Endometrial microvascular endothelial cells (primary cell): Measurements from ENCODE around the gene ITM2B. TPM values are rescaled to one million over a fixed set of nuclear protein-coding genes. Genes with fewer than 3 reads are reported as not detected.
"Not testable (repeated sequence)": the region's sequence is repeated elsewhere in the genome, so short reads cannot be mapped to it uniquely, and the experiment has no call there.

Experiments used
- in situ Hi-C: cut with HindIII; loops from 2 replicates; pipeline ENCODE4 v1.10.0; 2017; ENCODE audit warnings: low sequenced_read_pairs, low pct_unique_long_range_greater_than_20kb; ENCODE audit errors: inconsistent ontology term
- total RNA-seq: library from RNA; depleted of rRNA; stranded (reverse); fragments of >200 nt; gene quantifications from one replicate; pipeline ENCODE4 v1.2.3, GENCODE V29; 2015; ENCODE audit errors: inconsistent ontology term

ITM2B gene
- total RNA-seq, 1 donor from 2014 or later, result 199 TPM

DNA sequence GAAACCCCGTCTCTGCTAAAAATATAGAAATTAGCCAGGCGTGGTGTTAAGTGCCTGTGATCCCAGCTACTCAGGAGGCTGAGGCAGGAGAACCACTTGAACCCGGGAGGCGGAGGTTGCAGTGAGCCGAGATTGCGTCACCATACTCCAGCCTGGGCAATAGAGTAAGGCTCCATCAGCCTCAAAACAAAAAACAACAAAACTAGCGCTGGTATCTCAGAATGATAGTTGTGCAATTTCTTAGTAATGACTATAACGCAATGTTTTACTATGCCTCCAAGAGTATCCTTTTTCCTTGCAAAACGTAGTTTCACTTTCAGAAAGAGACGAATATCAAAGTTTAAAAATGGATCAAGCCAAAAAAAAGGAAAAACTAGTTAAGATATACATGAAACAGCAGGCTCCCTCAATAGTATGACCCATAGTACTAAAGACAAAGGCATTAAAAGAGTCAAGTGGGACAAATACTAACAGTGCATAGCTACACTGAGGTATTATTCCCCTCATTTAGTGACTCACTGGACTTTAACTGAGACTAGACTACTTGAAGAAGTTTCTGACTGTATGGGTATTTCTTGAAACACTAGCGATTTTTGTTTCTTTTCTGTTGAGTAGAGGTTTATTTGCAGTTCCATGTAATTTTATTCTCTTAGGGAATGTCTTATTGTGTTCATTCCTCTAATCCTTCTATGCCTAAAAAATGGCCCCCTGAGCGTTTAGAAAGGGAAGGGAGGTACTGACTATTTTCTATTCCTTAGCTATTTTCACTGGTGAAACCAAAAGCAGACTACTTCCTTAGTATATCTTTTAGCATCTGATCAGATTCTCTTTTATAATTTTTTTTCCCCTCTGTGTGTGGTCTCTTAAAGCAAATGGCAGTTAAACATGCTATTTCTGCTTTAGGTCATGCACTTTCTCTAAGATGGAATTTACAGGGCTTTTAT, 10.4 kb upstream of the ITM2B start:
- in situ Hi-C loops, result no loop called here

GRCh38 chr13:48224701-48225100, 8.3 kb upstream of the ITM2B start:
- in situ Hi-C loops, result no loop called here

- in situ Hi-C loops, result no loop called here
Observed at GRCh38 chr13:48230541-48230940, 2.5 kb upstream of the ITM2B start.

- in situ Hi-C loops, result no loop called here
Observed at GRCh38 chr13:48231080-48231479, 1.9 kb upstream of the ITM2B start.

DNA sequence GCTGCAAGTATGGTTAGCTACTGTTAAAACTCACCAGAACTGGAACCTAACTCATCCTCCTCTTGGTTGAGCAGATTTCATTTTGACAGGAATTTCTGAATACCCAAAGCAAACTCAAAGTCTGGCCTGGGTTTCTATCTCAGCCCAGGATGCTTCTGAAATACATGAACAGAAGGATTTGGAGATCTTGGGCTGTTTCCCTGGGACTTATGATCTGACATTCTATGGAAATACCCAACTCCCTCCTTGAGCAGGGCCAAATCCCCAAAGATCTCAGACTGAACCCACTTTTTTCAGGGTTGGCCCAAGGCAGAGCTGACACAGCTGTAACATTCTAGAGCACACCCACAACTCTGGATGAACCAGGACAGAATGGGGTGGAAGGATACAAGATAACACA, 1.1 kb upstream of the ITM2B start:
- in situ Hi-C loops, result no loop called here

DNA sequence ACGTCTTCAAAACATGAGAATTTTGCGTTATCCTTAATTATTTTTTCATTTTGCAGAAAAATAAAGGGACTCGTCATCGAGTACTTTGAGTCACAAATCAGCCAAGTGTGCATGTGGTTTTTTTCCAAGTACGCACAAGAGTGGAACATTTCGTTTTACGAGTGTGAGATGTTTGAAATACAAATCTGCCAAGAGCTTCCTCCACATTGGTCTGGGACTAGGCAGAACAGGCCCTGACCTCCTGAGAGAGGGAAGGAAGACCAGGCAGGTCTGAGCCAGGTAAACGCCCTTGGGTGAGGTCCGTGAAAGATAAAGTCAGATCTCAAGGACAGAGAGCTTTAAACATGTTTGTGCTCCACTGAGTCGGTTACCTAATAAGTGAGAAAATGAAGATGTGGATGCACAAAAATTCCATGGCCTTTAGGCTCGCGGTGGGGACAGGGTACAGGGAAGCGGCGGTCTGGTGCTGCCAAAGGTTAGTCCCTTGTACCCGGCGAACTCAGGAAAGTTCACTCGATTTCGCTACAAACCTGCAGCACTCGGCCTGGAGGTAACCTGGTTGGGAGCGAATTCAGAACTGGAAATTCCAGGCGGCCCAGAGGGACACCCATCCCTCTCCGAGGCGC, 473 bp upstream of the ITM2B start:
- in situ Hi-C loops, result no loop called here

GRCh38 chr13:48233889-48234488, 983 bp downstream of the ITM2B start:
- in situ Hi-C loops, result no loop called here

DNA sequence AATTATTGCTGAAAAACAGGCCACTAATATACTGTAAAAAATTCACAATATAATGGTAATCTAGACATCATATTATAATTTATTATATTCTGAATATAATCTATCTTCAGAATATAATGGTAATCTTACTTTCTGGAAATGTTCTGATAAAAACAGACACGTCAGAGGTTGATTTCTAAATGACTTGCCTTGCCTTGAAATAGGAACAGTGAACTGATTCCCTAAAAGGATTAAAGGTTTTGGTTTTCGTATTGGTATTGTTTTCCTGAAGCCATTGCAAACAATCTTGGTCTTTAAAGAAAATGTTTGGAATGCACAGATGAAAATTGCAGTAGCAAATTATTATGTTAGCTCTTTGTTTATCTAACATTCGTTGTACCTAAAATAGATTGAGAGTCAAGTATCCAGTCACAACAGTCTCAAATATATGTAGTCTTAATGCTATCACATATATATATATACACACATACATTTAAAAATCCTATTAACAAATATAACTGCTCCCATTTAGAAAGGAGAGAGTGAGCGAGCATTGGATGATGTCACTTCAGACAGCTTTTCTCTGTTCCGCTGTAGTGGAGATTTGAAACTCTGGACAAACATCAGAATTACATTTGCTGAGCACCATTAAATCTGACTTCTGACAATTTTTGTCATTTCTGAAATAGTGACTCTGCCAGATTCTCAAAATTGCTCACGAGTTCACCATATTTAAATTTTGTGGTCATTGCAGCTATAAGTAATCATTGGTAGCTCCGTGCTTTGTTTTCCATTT, 1.7 kb downstream of the ITM2B start:
- in situ Hi-C loops, result no loop called here

DNA sequence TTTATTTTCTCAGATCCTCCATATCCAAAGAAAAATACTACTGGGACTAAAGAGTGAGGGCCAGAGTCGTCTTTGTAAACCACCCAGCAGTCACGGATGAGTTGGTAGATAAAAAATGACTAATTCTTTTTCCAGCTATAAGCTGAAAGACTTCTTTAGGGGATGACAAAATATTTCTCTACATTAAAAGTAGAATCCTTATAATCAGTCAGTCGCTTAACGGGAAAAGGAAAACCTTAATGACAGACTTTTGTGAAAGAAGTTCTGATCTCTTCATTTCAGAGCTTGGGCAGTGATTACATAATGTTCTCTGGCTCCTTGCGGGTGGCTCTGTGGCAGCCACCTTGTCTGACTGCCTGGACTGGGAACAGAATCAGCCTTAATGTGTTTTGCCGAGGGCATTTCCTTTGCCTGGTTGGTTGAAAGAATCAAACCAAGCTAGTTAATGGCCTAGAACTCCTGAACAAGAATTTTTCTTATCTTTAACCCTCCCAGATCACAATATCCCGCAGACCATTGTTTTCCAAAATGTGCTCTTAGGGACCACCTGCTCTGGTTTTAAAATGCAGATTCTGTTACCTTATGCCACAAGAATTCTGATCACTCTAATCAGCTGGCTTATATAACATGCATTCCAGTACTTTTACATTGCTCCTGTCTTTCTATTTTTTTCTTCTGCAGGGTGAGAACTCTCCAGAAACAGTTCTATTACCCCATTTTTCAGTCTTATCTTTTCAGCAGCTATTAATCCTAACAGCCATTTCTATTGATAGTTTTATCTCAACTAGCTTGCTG, 2.5 kb downstream of the ITM2B start:
- in situ Hi-C loops, result no loop called here

DNA sequence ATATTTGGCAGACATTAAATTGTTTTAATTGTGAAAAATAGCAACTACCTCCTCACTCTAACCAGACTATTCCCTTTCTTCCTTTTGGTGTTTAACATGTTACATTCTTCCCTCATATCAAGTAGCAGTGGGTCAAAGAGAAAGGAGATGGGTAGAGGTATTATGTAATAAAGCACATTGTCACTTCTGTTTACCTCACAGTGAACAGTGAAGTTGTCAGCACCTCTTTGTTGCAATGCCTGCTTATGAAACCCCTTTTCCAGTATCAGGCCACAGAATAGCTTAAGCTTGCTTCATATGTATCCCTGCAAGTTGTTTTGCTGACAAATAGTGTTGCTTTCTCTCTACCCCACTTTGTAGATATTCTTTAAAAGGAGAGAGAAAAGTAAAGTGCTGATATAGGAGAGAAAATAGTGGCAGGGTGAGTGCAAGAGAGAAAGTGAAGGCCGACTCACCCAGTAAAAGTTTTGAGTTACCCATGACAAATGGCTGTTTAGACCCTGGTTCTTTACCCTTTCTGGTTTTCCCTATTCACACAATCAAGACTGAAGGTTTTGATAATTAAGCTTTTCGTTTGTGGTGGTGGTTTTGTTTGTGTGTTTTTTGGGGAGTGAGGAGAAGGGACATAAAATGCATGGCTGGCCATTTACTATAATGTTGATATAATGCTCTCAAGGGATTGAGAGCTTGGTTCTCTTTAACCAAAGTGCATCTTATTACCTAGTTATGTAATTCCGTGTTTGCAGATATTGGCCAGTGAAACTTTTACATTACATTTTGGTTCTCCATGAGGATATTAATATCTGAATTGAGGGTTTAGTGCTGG, 3.7 kb downstream of the ITM2B start:
- in situ Hi-C loops, result no loop called here

GRCh38 chr13:48239369-48239768, 6.4 kb downstream of the ITM2B start:
- in situ Hi-C loops, result not testable (repeated sequence)

DNA sequence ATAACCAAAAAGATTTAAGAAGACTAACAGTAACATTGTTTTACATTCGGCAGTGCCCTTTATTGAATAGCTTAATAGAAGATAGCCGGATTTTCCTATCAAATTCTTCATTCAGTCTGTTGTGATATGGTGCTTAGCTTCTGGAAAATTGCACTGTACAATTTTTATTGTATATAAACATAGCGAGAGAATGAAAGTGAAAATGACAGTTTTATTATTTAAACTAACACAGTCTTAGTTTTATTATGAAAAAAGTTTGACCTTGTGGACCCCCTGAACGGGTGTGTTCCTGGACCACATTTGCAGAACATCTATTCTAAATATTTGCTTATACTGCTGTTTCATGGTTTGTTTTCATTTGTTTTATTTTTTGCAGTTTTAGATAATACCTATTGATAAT, 8.6 kb downstream of the ITM2B start:
- in situ Hi-C loops, result no loop called here

GRCh38 chr13:48242677-48243076, 9.7 kb downstream of the ITM2B start:
- in situ Hi-C loops, result no loop called here

DNA sequence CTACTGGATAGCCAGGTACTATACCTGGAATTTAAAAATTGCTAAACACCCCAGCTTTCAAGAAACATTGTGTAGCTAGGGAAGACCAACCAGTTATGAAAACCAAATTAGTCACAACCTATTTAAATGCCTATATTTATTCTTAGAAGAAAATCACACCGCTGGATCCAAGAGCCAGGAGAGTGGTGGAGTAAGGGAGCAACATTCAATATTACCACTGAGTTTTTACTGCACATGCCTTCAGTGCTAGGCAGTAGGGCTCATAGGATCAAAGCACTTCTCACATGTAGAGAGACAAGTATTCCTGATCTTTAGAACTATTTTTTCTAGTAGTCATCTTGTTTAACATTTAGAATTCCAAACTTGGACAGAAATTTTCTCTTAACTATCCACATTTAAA, 11.2 kb downstream of the ITM2B start:
- in situ Hi-C loops, result no loop called here

DNA sequence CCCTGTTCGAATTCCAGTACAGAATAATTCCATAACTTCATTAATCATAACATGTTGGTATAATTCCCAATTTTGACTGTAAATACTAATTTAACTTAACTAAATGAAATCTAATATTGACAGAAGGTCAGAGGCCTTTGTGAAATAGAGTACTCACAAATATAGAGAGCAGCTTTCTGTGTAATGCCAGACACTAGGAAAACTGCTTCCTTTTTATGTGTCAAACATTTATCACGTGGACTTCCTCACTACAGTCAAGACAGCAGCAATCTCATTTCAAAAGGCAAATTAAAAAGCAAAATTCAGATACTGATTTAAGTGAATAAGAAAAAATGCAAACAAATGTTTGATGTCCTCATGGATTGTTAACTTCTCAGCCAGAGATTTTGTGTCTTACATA, 13.1 kb downstream of the ITM2B start:
- in situ Hi-C loops, result no loop called here

DNA sequence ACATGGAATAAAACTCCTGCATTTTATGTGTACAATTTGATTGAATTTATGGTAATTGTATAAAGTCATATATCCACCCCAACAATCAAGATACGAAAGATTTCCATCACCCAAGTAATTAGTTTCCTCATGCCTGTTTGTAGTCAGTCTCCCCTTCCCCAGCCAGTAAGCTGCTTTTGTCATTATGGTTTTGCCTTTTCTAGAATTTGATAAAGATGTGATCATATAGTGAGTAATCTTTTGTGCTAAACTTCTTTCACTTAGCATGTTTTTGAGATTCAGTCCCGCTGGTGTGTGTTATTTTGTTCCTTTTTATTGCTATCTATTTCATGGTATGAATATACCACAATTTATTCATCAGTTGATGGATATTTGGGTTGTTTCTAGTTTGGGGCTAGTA, 16.0 kb downstream of the ITM2B start:
- in situ Hi-C loops, result no loop called here

GRCh38 chr13:48251611-48252081, 18.6 kb downstream of the ITM2B start:
- in situ Hi-C loops, result no loop called here

DNA sequence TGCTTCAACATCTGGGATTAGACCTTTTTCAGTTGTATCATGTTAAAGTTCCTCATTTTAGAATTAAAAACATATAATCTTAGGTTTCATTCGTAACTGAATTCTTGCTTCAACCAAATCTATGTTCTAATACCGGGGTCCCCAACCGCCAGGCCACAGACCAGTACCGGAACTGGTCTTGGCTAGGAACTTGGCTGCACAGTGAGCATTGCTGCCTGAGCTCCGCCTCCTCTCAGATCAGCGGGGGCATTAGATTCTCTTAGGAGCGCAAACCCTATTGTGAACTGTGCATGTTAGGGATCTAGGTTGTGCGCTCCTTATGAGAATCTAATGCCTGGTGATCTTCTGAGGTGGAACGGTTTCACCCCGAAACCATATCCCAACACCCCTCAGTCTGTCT, 19.2 kb downstream of the ITM2B start:
- in situ Hi-C loops, result no loop called here
